ENCODE measurements around the gene ANKRD44. TPM values are rescaled to one million over a fixed set of nuclear protein-coding genes. Genes with fewer than 3 reads are reported as not detected.

Gene ANKRD44
- polyA plus RNA-seq, 4 donors = 12.0 to 25.5 (median 12.4) TPM

- DNase-seq (ENCODE audit: low read depth in 4 of 4, low spot score in 3 of 4) = no peak
These were observed 121.0 kb downstream of the ANKRD44 start for GRCh38 chr2:197189426-197190099.

- no peak for DNase-seq (ENCODE audit: low read depth in 4 of 4, low spot score in 3 of 4)
These were observed 124.9 kb downstream of the ANKRD44 start for GRCh38 chr2:197185676-197186075.

GRCh38 chr2:197184959-197185586, 125.5 kb downstream of the ANKRD44 start:
- DNase-seq (ENCODE audit: low read depth in 4 of 4, low spot score in 3 of 4) = no peak

- DNase-seq (ENCODE audit: low read depth in 4 of 4, low spot score in 3 of 4) = no peak
These were observed 127.2 kb downstream of the ANKRD44 start for GRCh38 chr2:197183355-197183754.

- DNase-seq (ENCODE audit: low read depth in 4 of 4, low spot score in 3 of 4) = no peak
These were observed 127.9 kb downstream of the ANKRD44 start for GRCh38 chr2:197182668-197183067.

GRCh38 chr2:197181491-197181890, 129.1 kb downstream of the ANKRD44 start:
- no peak for DNase-seq (ENCODE audit: low read depth in 4 of 4, low spot score in 3 of 4)

- no peak for DNase-seq (ENCODE audit: low read depth in 4 of 4, low spot score in 3 of 4)
These were observed 130.7 kb downstream of the ANKRD44 start for GRCh38 chr2:197179744-197180498.

- no peak for DNase-seq (ENCODE audit: low read depth in 4 of 4, low spot score in 3 of 4)
These were observed 134.1 kb downstream of the ANKRD44 start for GRCh38 chr2:197176522-197176921.

GRCh38 chr2:197174539-197175094, 136.0 kb downstream of the ANKRD44 start:
- no peak for DNase-seq (ENCODE audit: low read depth in 4 of 4, low spot score in 3 of 4)

- DNase-seq (ENCODE audit: low read depth in 4 of 4, low spot score in 3 of 4) = no peak
These were observed 139.0 kb downstream of the ANKRD44 start for GRCh38 chr2:197171582-197171981.

GRCh38 chr2:197170208-197170607, 140.4 kb downstream of the ANKRD44 start:
- DNase-seq (ENCODE audit: low read depth in 4 of 4, low spot score in 3 of 4) = no peak

GRCh38 chr2:197168705-197169104, 141.9 kb downstream of the ANKRD44 start:
- no peak for DNase-seq (ENCODE audit: low read depth in 4 of 4, low spot score in 3 of 4)

GRCh38 chr2:197167608-197168314, 142.8 kb downstream of the ANKRD44 start:
- no peak for DNase-seq (ENCODE audit: low read depth in 4 of 4, low spot score in 3 of 4)

- DNase-seq (ENCODE audit: low read depth in 4 of 4, low spot score in 3 of 4) = no peak
These were observed 145.6 kb downstream of the ANKRD44 start for GRCh38 chr2:197165020-197165419.

GRCh38 chr2:197164141-197164754, 146.3 kb downstream of the ANKRD44 start:
- no peak for DNase-seq (ENCODE audit: low read depth in 4 of 4, low spot score in 3 of 4)

GRCh38 chr2:197163712-197164140, 146.9 kb downstream of the ANKRD44 start:
- no peak for DNase-seq (ENCODE audit: low read depth in 4 of 4, low spot score in 3 of 4)

GRCh38 chr2:197161774-197162173, 148.8 kb downstream of the ANKRD44 start:
- DNase-seq (ENCODE audit: low read depth in 4 of 4, low spot score in 3 of 4) = no peak

- DNase-seq (ENCODE audit: low read depth in 4 of 4, low spot score in 3 of 4) = no peak
These were observed 150.8 kb downstream of the ANKRD44 start for GRCh38 chr2:197159661-197160211.

- DNase-seq (ENCODE audit: low read depth in 4 of 4, low spot score in 3 of 4) = no peak
These were observed 151.7 kb downstream of the ANKRD44 start for GRCh38 chr2:197158591-197159550.

Measured in left renal pelvis (tissue), 4 donors.